Stomach (tissue), 9 donors: ENCODE data around the gene POU3F1. TPM values are rescaled to one million over a fixed set of nuclear protein-coding genes. Genes with fewer than 3 reads are reported as not detected.

Source experiments
- DNase-seq, 2 donors: peaks; one replicate each; pipeline versions ENCODE4 v3.0.0 to v3.0.0-alpha.2; 2013 to 2019
- H3K27ac ChIP-seq, 5 donors: fragments of 200-600 bp in 4 of 5; sonication (generic) in 4 of 5; one replicate each; pipeline ENCODE4 v1.5.1; 2013 to 2019; ENCODE audit warnings: mild to moderate bottlenecking in 1 of 5, moderate library complexity in 1 of 5
- H3K27me3 ChIP-seq, 3 donors: fragments of 200-600 bp; sonication (generic); one replicate each; pipeline ENCODE4 v1.5.1; 2017 to 2019; ENCODE audit warnings: mixed run types in 1 of 3
- H3K36me3 ChIP-seq, 4 donors: fragments of 200-600 bp; sonication (generic); 1 replicate in 3 of 4; 2 replicates in 1 of 4; pipeline ENCODE4 v1.5.1; 2016 to 2019
- H3K4me1 ChIP-seq, 4 donors: fragments of 200-600 bp; sonication (generic); one replicate each; pipeline ENCODE4 v1.5.1; 2016 to 2019
- H3K4me3 ChIP-seq, 4 donors: fragments of 200-600 bp; sonication (generic) in 3 of 4; one replicate each; pipeline ENCODE4 v1.5.1; 2016 to 2019; ENCODE audit warnings: mild to moderate bottlenecking in 1 of 4
- H3K9me3 ChIP-seq, 4 donors: fragments of 200-600 bp; sonication (generic); one replicate each; pipeline ENCODE4 v1.5.1; 2016 to 2019
- CTCF ChIP-seq, 7 experiments: fragments of 450-650 bp in 4 of 7; fragments of 200-600 bp in 3 of 7; sonication (generic) in 3 of 7; IDR thresholded peaks; one replicate each; pipeline ENCODE4 v1.5.1; 2016 to 2019; ENCODE audit warnings: antibody characterized with exemption in 7 of 7, control low read depth in 2 of 7, mild to moderate bottlenecking in 1 of 7
- EP300 ChIP-seq: sonication (generic); formaldehyde crosslinking; IDR thresholded peaks from one replicate; pipeline ENCODE4 v1.6.1; 2017; ENCODE audit warnings: antibody characterized with exemption
- POLR2A ChIP-seq, 4 donors: fragments of 450-650 bp; IDR thresholded peaks; one replicate each; pipeline ENCODE4 v1.6.1; 2016; ENCODE audit warnings: antibody characterized with exemption in 4 of 4, control low read depth in 2 of 4, mild to moderate bottlenecking in 1 of 4, moderate library complexity in 1 of 4
- POLR2AphosphoS5 ChIP-seq, 3 donors: sonication (generic); formaldehyde crosslinking; IDR thresholded peaks; one replicate each; pipeline ENCODE4 v1.6.1; 2016; ENCODE audit warnings: antibody characterized with exemption in 3 of 3
- WGBS, 5 donors: extraction: QIAGEN DNeasy Blood & Tissue Kit in 3 of 5; methylation state at CpG; one replicate each; pipeline versions ENCODE4 v1.1.5 to v1.1.7; 2013 to 2018; 5-methylcytosine and 5-hydroxymethylcytosine counted together
- intact Hi-C: fragments of 100-400 bp; cut with DNase I; formaldehyde crosslinking; loops from one replicate; pipeline ENCODE4 v1.15.1; 2023; ENCODE audit warnings: low total_unique reads
- polyA plus RNA-seq, 3 donors: library from polyadenylated mRNA; stranded (reverse); fragments of 200-250 nt; gene quantifications; one replicate each; pipeline ENCODE4 v1.2.3, GENCODE V29; 2013
- total RNA-seq, 5 donors: library from RNA; depleted of rRNA; stranded (reverse); fragments of >200 nt; gene quantifications; one replicate each; pipeline versions ENCODE4 v1.1.0 to v1.2.3, GENCODE V29; 2014 to 2016
- donor health status: healthy with polysubstance abuse.
- donor health status: Bipolar disorder and iron deficiency.
- donor health status: healthy.

Gene POU3F1
- total and polyA plus RNA-seq, 8 donors, result 0.20 TPM; not detected in 7

- H3K36me3 ChIP-seq, result peaks cover 72 to 95% (median 92%) of the 10 kb centered on the region in 4 donors
These were observed 26.2 kb downstream of the POU3F1 start for GRCh38 chr1:38020396-38020795.

GRCh38 chr1:38018864-38019343, 27.7 kb downstream of the POU3F1 start:
- 70 to 78% (median 71%) methylated on average over 6 of the region's 6 CpGs for WGBS, 5 donors
- Histone ChIP-seq H3K4me3 (no peak overlapping the region), H3K27me3 (no peaks in the 10 kb centered on the region), H3K9me3 (no peaks in the 10 kb centered on the region), H3K27ac (no peak overlapping the region), H3K36me3 (peaks cover 60 to 80% (median 79%) of the 10 kb centered on the region in 4 donors), H3K4me1 (peaks cover 29 to 62% (median 31%) of the 10 kb centered on the region in 4 donors)
- peak in 1 of 2 donors; percentile 53 for DNase-seq
- TF ChIP-seq POLR2A (IDR thresholded peaks at IDR 0.05) (no peak), CTCF (IDR thresholded peaks at IDR 0.05) (peak in 5 of 7 experiments; percentile 9 to 44 (median 32))
- intact Hi-C loops, result no loop called here

More at GRCh38 chr1:38020396-38020795, 26.2 kb downstream of the POU3F1 start:
- Histone ChIP-seq H3K4me1 (peaks cover 15 to 47% (median 17%) of the 10 kb centered on the region in 4 donors), H3K9me3 (no peaks in the 10 kb centered on the region), H3K4me3 (no peak overlapping the region), H3K27me3 (no peaks in the 10 kb centered on the region), H3K27ac (peak overlapping the region in 1 of 5 donors; percentile 6)
- DNase-seq, result no peak
- intact Hi-C loops, result loop anchor here (10.0 kb wide), 1 partner anchor 814 kb away; no protein-coding TSS in a partner anchor
- TF ChIP-seq CTCF (IDR thresholded peaks at IDR 0.05) (no peak), EP300 (no peak), POLR2AphosphoS5 (IDR thresholded peaks at IDR 0.05) (no peak), POLR2A (IDR thresholded peaks at IDR 0.05) (no peak)
- 70 to 88% (median 77%) methylated on average over 2 of the region's 2 CpGs for WGBS, 5 donors

GRCh38 chr1:38015978-38016725, 30.4 kb downstream of the POU3F1 start:
- intact Hi-C loops, result no loop called here
- peaks cover 37 to 69% (median 48%) of the 10 kb centered on the region in 4 donors for H3K4me1 ChIP-seq
- no peak overlapping the region for H3K4me3 ChIP-seq
- H3K9me3 ChIP-seq, result no peaks in the 10 kb centered on the region
- DNase-seq, result peak in 1 of 2 donors; percentile 47
- H3K27ac ChIP-seq, result peak overlapping the region in 4 of 5 donors; percentile 60 to 94 (median 70)
- WGBS, 5 donors, result 26 to 49% (median 31%) methylated on average over 6 of the region's 6 CpGs
- TF ChIP-seq CTCF (IDR thresholded peaks at IDR 0.05) (no peak), EP300 (peak; percentile 58), POLR2A (IDR thresholded peaks at IDR 0.05) (no peak), POLR2AphosphoS5 (IDR thresholded peaks at IDR 0.05) (no peak)
- no peaks in the 10 kb centered on the region for H3K27me3 ChIP-seq
- H3K36me3 ChIP-seq, result peaks cover 34 to 53% (median 51%) of the 10 kb centered on the region in 4 donors

- intact Hi-C loops, result no loop called here
- 68 to 79% (median 73%) methylated on average over 11 of the region's 11 CpGs for WGBS, 5 donors
- TF ChIP-seq POLR2AphosphoS5 (IDR thresholded peaks at IDR 0.05) (no peak), POLR2A (IDR thresholded peaks at IDR 0.05) (no peak), CTCF (IDR thresholded peaks at IDR 0.05) (no peak), EP300 (no peak)
- H3K27ac ChIP-seq, result peak overlapping the region in 3 of 5 donors; percentile 60 to 94 (median 64)
- no peaks in the 10 kb centered on the region for H3K27me3 ChIP-seq
- peaks cover 30 to 57% (median 46%) of the 10 kb centered on the region in 4 donors for H3K4me1 ChIP-seq
- no peaks in the 10 kb centered on the region for H3K9me3 ChIP-seq
- H3K36me3 ChIP-seq, result peaks cover 26 to 40% (median 39%) of the 10 kb centered on the region in 4 donors
- peak overlapping the region in 1 of 4 donors; percentile 77 for H3K4me3 ChIP-seq
- DNase-seq, result no peak
These were observed 31.7 kb downstream of the POU3F1 start for GRCh38 chr1:38014724-38015424.
